ENCODE data around the gene MRPL18. TPM values are rescaled to one million over a fixed set of nuclear protein-coding genes. Genes with fewer than 3 reads are reported as not detected.

MRPL18 gene
- total and polyA plus RNA-seq, 2 of the 8 experiments (the other 6 are each of a cell fraction or from before 2014, with no cell fraction given), result 58.7 to 79.8 TPM

- H2BK20ac ChIP-seq (ENCODE audit: low read length), result no peak overlapping the region
- no peak overlapping the region for H2BK12ac ChIP-seq (ENCODE audit: low read depth, low read length)
- TF ChIP-seq TEAD4 (IDR thresholded peaks at IDR 0.05; ENCODE audit: low read depth, low read length) (no peak), NANOG (IDR thresholded peaks at IDR 0.05; ENCODE audit: insufficient read depth, low read depth, low read length, poor library complexity, severe bottlenecking) (no peak)
Measured at GRCh38 chr6:159808647-159809046, 18.4 kb downstream of the MRPL18 start.

More at GRCh38 chr6:159808647-159809046, 18.4 kb downstream of the MRPL18 start:
- H4K20me1 ChIP-seq (replicated peaks in 1 of 2; ENCODE audit: control insufficient read depth in 1 of 2, insufficient read depth in 2 of 2, low read length in 2 of 2), result no peaks in the 10 kb centered on the region
- H3K23me2 ChIP-seq (ENCODE audit: low read depth, low read length), result no peaks in the 10 kb centered on the region
- H3K27ac ChIP-seq (ENCODE audit: low read depth, low read length), result no peak overlapping the region
- H3K4ac ChIP-seq (replicated peaks; ENCODE audit: insufficient read length, low read depth, low read length), result no peak overlapping the region
- H3K14ac ChIP-seq (ENCODE audit: insufficient read length), result no peak overlapping the region
- no peak overlapping the region for H4K91ac ChIP-seq (replicated peaks; ENCODE audit: insufficient read length, low read length)
- no peak overlapping the region for H3K18ac ChIP-seq (ENCODE audit: extremely low read depth, low read length)
- H2BK5ac ChIP-seq (ENCODE audit: low read depth, low read length), result no peak overlapping the region
- H4K5ac ChIP-seq (ENCODE audit: insufficient read length, low read depth, low read length), result no peak overlapping the region
- H3K27me3 ChIP-seq (replicated peaks in 1 of 4; ENCODE audit: control insufficient read depth in 3 of 4, extremely low read depth in 1 of 4, insufficient read depth in 3 of 4, low read length in 3 of 4), result no peaks in the 10 kb centered on the region
- H3K9ac ChIP-seq (replicated peaks in 1 of 4; ENCODE audit: extremely low read depth in 1 of 4, low read depth in 3 of 4, low read length in 3 of 4), result no peak overlapping the region
- 93% methylated on average over 6 of the region's 6 CpGs; no CpG with 5 or more reads in 1 of the 2 experiments for WGBS, 2 experiments (ENCODE audit: extremely low coverage in 1 of 2, insufficient coverage in 1 of 2, insufficient read length in 1 of 2, insufficient replicate concordance in 2 of 2, low coverage in 1 of 2, low lambda C conversion rate in 2 of 2, missing lambda C conversion rate in 1 of 2)
- no peak overlapping the region for H3K4me3 ChIP-seq (ENCODE audit: extremely low read depth in 1 of 4, insufficient read depth in 2 of 4, low read depth in 3 of 4, low read length in 4 of 4)
- no peaks in the 10 kb centered on the region for H3K79me1 ChIP-seq (ENCODE audit: low read depth, low read length)
- H2BK15ac ChIP-seq (ENCODE audit: low read length), result no peak overlapping the region
- H2BK120ac ChIP-seq (replicated peaks; ENCODE audit: low read depth, low read length), result no peak overlapping the region
- no peaks in the 10 kb centered on the region for H3K79me2 ChIP-seq (ENCODE audit: control insufficient read depth in 1 of 2, insufficient read depth in 2 of 2, low read length in 2 of 2)
- no peak overlapping the region for H3K4me2 ChIP-seq (ENCODE audit: insufficient read depth in 1 of 2, low read depth in 2 of 2, low read length in 2 of 2)
- ChIA-PET CTCF (ENCODE audit: partially characterized antibody) (interaction anchor here (1.6 kb wide), 1 partner anchor 16 kb away, joined by 3 read pairs; no protein-coding TSS in a partner anchor), POLR2A (ENCODE audit: partially characterized antibody) (interaction anchor here (1.2 kb wide), 1 partner anchor 12 kb away, joined by 3 read pairs; no protein-coding TSS in a partner anchor)
- H3K56ac ChIP-seq (replicated peaks; ENCODE audit: insufficient read length, low read depth, low read length), result no peak overlapping the region
- peaks cover 0 to 4% (median 0%) of the 10 kb centered on the region in 4 experiments; a peak in 1 of 7 replicates for H3K4me1 ChIP-seq (replicated peaks in 1 of 4; ENCODE audit: control insufficient read depth in 3 of 4, insufficient read depth in 4 of 4, low read length in 3 of 4)
- no peak overlapping the region for H2AK5ac ChIP-seq (ENCODE audit: low read depth, low read length)
- H4K8ac ChIP-seq (ENCODE audit: extremely low read depth, insufficient read depth, low read length), result peak overlapping the region; percentile 65; the same call in 1 of the 2 replicates
- H3K23ac ChIP-seq (ENCODE audit: insufficient read length), result no peak overlapping the region
- no peaks in the 10 kb centered on the region for H3K9me3 ChIP-seq (ENCODE audit: insufficient read depth in 2 of 2, low read depth in 1 of 2, low read length in 1 of 2)
- no peak for DNase-seq (ENCODE audit: low read depth in 1 of 2, low spot score in 2 of 2)
- no peak for FAIRE-seq
- no peak overlapping the region for H2AFZ ChIP-seq (ENCODE audit: low read length)
- no peaks in the 10 kb centered on the region for H3K36me3 ChIP-seq (ENCODE audit: control insufficient read depth in 2 of 4, insufficient read depth in 4 of 4, low read length in 3 of 4)

Measured in H1 (cell line).